Measurements from ENCODE around the gene CTDP1.

CTDP1 gene

GRCh38 chr18:79684283-79684631 lies 4.7 kb downstream of the CTDP1 start:
- Histone ChIP-seq H3K4ac (ENCODE audit: low read depth in 1 of 2, low read length in 2 of 2) (no peak overlapping the region), H3K27ac (ENCODE audit: low read length, poor library complexity, severe bottlenecking) (no peak overlapping the region), H2AK5ac (ENCODE audit: low read length, severe bottlenecking) (no peak overlapping the region), H2BK120ac (ENCODE audit: low read depth, low read length) (no peak overlapping the region), H3K23ac (ENCODE audit: low read length in 2 of 2) (no peak overlapping the region), H4K8ac (ENCODE audit: low read length) (no peak overlapping the region), H3K9me3 (ENCODE audit: control insufficient read depth, low read length) (no peaks in the 10 kb centered on the region), H3K79me1 (replicated peaks; ENCODE audit: low read length, poor library complexity, severe bottlenecking) (peaks cover 21% of the 10 kb centered on the region), H3K27me3 (ENCODE audit: control insufficient read depth in 1 of 2, insufficient read depth in 1 of 2, low read length in 2 of 2) (no peaks in the 10 kb centered on the region), H3K14ac (ENCODE audit: low read length in 2 of 2) (no peak overlapping the region), H2BK5ac (ENCODE audit: low read depth, low read length, poor library complexity, severe bottlenecking) (no peak overlapping the region), H2AFZ (ENCODE audit: low read depth, low read length) (no peak overlapping the region), H2BK15ac (ENCODE audit: low read depth, poor library complexity, severe bottlenecking) (no peak overlapping the region), H3K9ac (ENCODE audit: low read length) (no peak overlapping the region), H3K4me3 (ENCODE audit: insufficient read depth in 1 of 2, low read depth in 1 of 2, low read length in 2 of 2) (no peak overlapping the region), H2BK12ac (ENCODE audit: low read length in 2 of 2) (no peak overlapping the region), H4K91ac (ENCODE audit: low read length) (no peak overlapping the region), H3K4me2 (ENCODE audit: low read length, poor library complexity, severe bottlenecking) (no peak overlapping the region), H3K4me1 (ENCODE audit: control insufficient read depth, insufficient read depth, low read depth, low read length) (peaks cover 21% of the 10 kb centered on the region), H3K18ac (ENCODE audit: low read depth in 1 of 2, low read length in 2 of 2) (peak overlapping the region in 1 of 2 experiments; percentile 18), H3K36me3 (ENCODE audit: control insufficient read depth in 1 of 2, insufficient read depth in 2 of 2, low read depth in 1 of 2, low read length in 2 of 2) (peaks cover 0 to 21% of the 10 kb centered on the region in 2 experiments)
- DNase-seq: no peak
- over 99% methylated on average over 10 of the region's 10 CpGs for WGBS

GRCh38 chr18:79684787-79685186 lies 5.2 kb downstream of the CTDP1 start:
- Histone ChIP-seq H4K8ac (ENCODE audit: low read length) (no peak overlapping the region), H3K23ac (ENCODE audit: low read length in 2 of 2) (no peak overlapping the region), H3K4ac (ENCODE audit: low read depth in 1 of 2, low read length in 2 of 2) (no peak overlapping the region), H3K9ac (ENCODE audit: low read length) (no peak overlapping the region), H3K36me3 (ENCODE audit: control insufficient read depth in 1 of 2, insufficient read depth in 2 of 2, low read depth in 1 of 2, low read length in 2 of 2) (peaks cover 0 to 21% of the 10 kb centered on the region in 2 experiments), H2AK5ac (ENCODE audit: low read length, severe bottlenecking) (no peak overlapping the region), H3K79me1 (replicated peaks; ENCODE audit: low read length, poor library complexity, severe bottlenecking) (peaks cover 22% of the 10 kb centered on the region), H2BK15ac (ENCODE audit: low read depth, poor library complexity, severe bottlenecking) (no peak overlapping the region), H3K18ac (ENCODE audit: low read depth in 1 of 2, low read length in 2 of 2) (no peak overlapping the region), H4K91ac (ENCODE audit: low read length) (no peak overlapping the region), H2AFZ (ENCODE audit: low read depth, low read length) (no peak overlapping the region), H3K9me3 (ENCODE audit: control insufficient read depth, low read length) (no peaks in the 10 kb centered on the region), H2BK120ac (ENCODE audit: low read depth, low read length) (no peak overlapping the region), H2BK12ac (ENCODE audit: low read length in 2 of 2) (no peak overlapping the region), H3K4me1 (ENCODE audit: control insufficient read depth, insufficient read depth, low read depth, low read length) (peaks cover 21% of the 10 kb centered on the region), H3K14ac (ENCODE audit: low read length in 2 of 2) (no peak overlapping the region), H3K4me2 (ENCODE audit: low read length, poor library complexity, severe bottlenecking) (no peak overlapping the region), H3K27ac (ENCODE audit: low read length, poor library complexity, severe bottlenecking) (no peak overlapping the region), H2BK5ac (ENCODE audit: low read depth, low read length, poor library complexity, severe bottlenecking) (no peak overlapping the region), H3K27me3 (ENCODE audit: control insufficient read depth in 1 of 2, insufficient read depth in 1 of 2, low read length in 2 of 2) (no peaks in the 10 kb centered on the region), H3K4me3 (ENCODE audit: insufficient read depth in 1 of 2, low read depth in 1 of 2, low read length in 2 of 2) (no peak overlapping the region)
- no peak for DNase-seq
- WGBS: 72% methylated on average over 13 of the region's 13 CpGs

GRCh38 chr18:79685281-79685680 lies 5.7 kb downstream of the CTDP1 start:
- no peak overlapping the region for H4K91ac ChIP-seq (ENCODE audit: low read length)
- no peak overlapping the region for H2AFZ ChIP-seq (ENCODE audit: low read depth, low read length)
- no peak overlapping the region for H2BK5ac ChIP-seq (ENCODE audit: low read depth, low read length, poor library complexity, severe bottlenecking)

GRCh38 chr18:79685971-79686370 lies 6.4 kb downstream of the CTDP1 start:
- Histone ChIP-seq H2BK15ac (ENCODE audit: low read depth, poor library complexity, severe bottlenecking) (no peak overlapping the region), H3K36me3 (ENCODE audit: control insufficient read depth in 1 of 2, insufficient read depth in 2 of 2, low read depth in 1 of 2, low read length in 2 of 2) (peaks cover 0 to 27% of the 10 kb centered on the region in 2 experiments), H4K8ac (ENCODE audit: low read length) (no peak overlapping the region), H3K4ac (ENCODE audit: low read depth in 1 of 2, low read length in 2 of 2) (no peak overlapping the region), H2BK5ac (ENCODE audit: low read depth, low read length, poor library complexity, severe bottlenecking) (no peak overlapping the region), H3K4me3 (ENCODE audit: insufficient read depth in 1 of 2, low read depth in 1 of 2, low read length in 2 of 2) (no peak overlapping the region), H3K79me1 (replicated peaks; ENCODE audit: low read length, poor library complexity, severe bottlenecking) (peaks cover 31% of the 10 kb centered on the region), H4K91ac (ENCODE audit: low read length) (no peak overlapping the region), H3K27ac (ENCODE audit: low read length, poor library complexity, severe bottlenecking) (no peak overlapping the region), H3K4me2 (ENCODE audit: low read length, poor library complexity, severe bottlenecking) (no peak overlapping the region), H3K4me1 (ENCODE audit: control insufficient read depth, insufficient read depth, low read depth, low read length) (peaks cover 22% of the 10 kb centered on the region), H3K14ac (ENCODE audit: low read length in 2 of 2) (no peak overlapping the region), H3K9ac (ENCODE audit: low read length) (no peak overlapping the region), H2AFZ (ENCODE audit: low read depth, low read length) (no peak overlapping the region), H3K23ac (ENCODE audit: low read length in 2 of 2) (no peak overlapping the region), H2BK120ac (ENCODE audit: low read depth, low read length) (no peak overlapping the region), H3K18ac (ENCODE audit: low read depth in 1 of 2, low read length in 2 of 2) (no peak overlapping the region), H2AK5ac (ENCODE audit: low read length, severe bottlenecking) (no peak overlapping the region), H2BK12ac (ENCODE audit: low read length in 2 of 2) (no peak overlapping the region), H3K27me3 (ENCODE audit: control insufficient read depth in 1 of 2, insufficient read depth in 1 of 2, low read length in 2 of 2) (no peaks in the 10 kb centered on the region), H3K9me3 (ENCODE audit: control insufficient read depth, low read length) (no peaks in the 10 kb centered on the region)
- no peak for DNase-seq
- 91% methylated on average over 7 of the region's 7 CpGs for whole genome bisulfite sequencing

More at GRCh38 chr18:79685281-79685680, 5.7 kb downstream of the CTDP1 start:
- no peak overlapping the region for H2BK120ac ChIP-seq (ENCODE audit: low read depth, low read length)
- H3K4ac ChIP-seq (ENCODE audit: low read depth in 1 of 2, low read length in 2 of 2): no peak overlapping the region
- H3K27me3 ChIP-seq (ENCODE audit: control insufficient read depth in 1 of 2, insufficient read depth in 1 of 2, low read length in 2 of 2): no peaks in the 10 kb centered on the region
- peaks cover 21% of the 10 kb centered on the region for H3K4me1 ChIP-seq (ENCODE audit: control insufficient read depth, insufficient read depth, low read depth, low read length)
- H3K9me3 ChIP-seq (ENCODE audit: control insufficient read depth, low read length): no peaks in the 10 kb centered on the region
- H3K4me2 ChIP-seq (ENCODE audit: low read length, poor library complexity, severe bottlenecking): no peak overlapping the region
- peaks cover 26% of the 10 kb centered on the region for H3K79me1 ChIP-seq (replicated peaks; ENCODE audit: low read length, poor library complexity, severe bottlenecking)
- no peak overlapping the region for H3K23ac ChIP-seq (ENCODE audit: low read length in 2 of 2)
- DNase-seq: no peak
- H3K36me3 ChIP-seq (ENCODE audit: control insufficient read depth in 1 of 2, insufficient read depth in 2 of 2, low read depth in 1 of 2, low read length in 2 of 2): peaks cover 0 to 21% of the 10 kb centered on the region in 2 experiments
- H3K14ac ChIP-seq (ENCODE audit: low read length in 2 of 2): no peak overlapping the region
- H3K27ac ChIP-seq (ENCODE audit: low read length, poor library complexity, severe bottlenecking): no peak overlapping the region
- no peak overlapping the region for H3K9ac ChIP-seq (ENCODE audit: low read length)
- no peak overlapping the region for H2BK12ac ChIP-seq (ENCODE audit: low read length in 2 of 2)
- H2BK15ac ChIP-seq (ENCODE audit: low read depth, poor library complexity, severe bottlenecking): no peak overlapping the region
- 91% methylated on average over 8 of the region's 8 CpGs for WGBS
- no peak overlapping the region for H3K4me3 ChIP-seq (ENCODE audit: insufficient read depth in 1 of 2, low read depth in 1 of 2, low read length in 2 of 2)
- no peak overlapping the region for H2AK5ac ChIP-seq (ENCODE audit: low read length, severe bottlenecking)
- no peak overlapping the region for H3K18ac ChIP-seq (ENCODE audit: low read depth in 1 of 2, low read length in 2 of 2)
- H4K8ac ChIP-seq (ENCODE audit: low read length): no peak overlapping the region

Data from mesenchymal stem cell (in vitro differentiated cells and primary cell).